Raji (cell line): ENCODE measurements around the gene SLK.

ENCODE experiments used
- POLR2A ChIP-seq: IDR thresholded peaks from 2 replicates; pipeline ENCODE4 v1.6.1; 2011; ENCODE audit warnings: low read depth, low read length, control low read depth; ENCODE audit not compliant: insufficient read depth

The SLK gene

DNA sequence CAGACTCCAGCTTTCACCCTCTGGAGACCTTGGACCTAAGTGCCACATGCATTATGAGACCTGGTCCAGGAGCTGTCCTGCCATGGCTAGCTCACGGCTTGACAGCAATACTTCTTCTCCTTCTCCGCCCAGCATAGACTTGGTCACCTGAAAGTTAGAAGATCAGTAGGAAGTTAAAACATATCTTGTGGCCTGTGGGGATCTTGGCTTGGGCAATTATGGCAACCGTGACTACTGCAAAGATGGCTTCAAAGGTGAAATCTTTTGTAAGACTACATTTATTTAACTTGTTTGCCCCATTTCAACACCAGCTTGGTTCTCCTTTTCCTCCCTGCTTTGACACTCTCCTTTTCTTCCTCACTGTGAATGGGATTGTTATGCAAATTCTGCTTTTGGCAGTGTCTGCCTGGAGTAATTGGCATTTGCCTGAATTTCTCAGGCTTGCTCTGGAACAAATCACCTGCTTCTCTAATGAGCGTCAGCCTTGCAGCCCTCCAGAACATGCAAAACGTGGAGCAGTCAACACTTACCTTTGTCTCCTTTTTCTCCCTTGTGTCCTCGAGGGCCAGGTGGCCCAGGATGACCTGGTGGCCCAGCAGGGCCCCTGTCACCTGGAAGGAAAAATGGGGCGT is 65.3 kb downstream of the SLK start:
- TF ChIP-seq POLR2A: no peak

DNA sequence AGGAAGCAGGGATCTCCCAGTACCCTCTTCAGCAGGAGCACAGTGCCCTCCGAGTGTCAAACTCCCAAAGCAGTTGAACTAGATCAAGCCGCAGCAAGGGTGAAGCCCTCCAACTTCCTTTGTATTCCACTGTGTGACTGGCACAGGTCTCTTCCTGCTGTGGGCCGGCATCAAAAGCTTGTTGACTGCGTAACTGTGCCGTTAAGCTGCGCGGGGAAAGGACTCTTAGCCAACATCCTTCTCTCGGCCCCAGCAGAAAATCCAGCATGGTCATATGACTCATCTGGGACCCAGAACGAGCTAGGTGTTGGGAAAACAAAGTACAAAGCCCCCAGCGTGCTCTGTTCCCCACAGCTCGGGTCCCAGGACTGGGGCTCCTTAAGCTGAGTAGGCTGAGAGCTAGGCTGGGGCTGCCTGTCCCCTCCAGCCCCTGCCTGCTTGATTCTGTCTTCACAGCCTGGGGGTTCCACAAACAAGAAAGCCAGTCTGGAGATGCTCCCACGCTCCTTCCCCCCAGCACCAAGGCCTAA is 66.5 kb downstream of the SLK start:
- TF ChIP-seq POLR2A: no peak

DNA sequence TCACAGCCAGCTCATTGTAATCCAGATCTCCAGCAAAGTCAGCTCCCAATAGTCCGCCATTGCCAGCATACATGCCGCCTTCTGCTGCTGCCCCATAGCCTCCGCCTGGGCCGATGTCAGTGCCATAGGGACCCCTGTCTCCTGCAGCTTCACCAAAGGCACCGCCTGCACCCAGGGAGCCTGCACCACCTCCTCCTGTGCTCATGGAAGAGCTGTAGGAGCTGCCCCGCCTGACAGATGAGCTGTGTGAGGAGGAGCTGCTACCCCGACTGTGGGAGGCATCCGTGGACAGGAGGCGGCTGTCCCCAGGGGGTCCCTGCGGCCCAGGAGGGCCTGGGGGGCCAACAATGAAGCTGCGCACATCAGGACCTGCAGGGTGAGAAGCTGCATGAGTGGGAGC is 67.0 kb downstream of the SLK start:
- no peak for TF ChIP-seq POLR2A

DNA sequence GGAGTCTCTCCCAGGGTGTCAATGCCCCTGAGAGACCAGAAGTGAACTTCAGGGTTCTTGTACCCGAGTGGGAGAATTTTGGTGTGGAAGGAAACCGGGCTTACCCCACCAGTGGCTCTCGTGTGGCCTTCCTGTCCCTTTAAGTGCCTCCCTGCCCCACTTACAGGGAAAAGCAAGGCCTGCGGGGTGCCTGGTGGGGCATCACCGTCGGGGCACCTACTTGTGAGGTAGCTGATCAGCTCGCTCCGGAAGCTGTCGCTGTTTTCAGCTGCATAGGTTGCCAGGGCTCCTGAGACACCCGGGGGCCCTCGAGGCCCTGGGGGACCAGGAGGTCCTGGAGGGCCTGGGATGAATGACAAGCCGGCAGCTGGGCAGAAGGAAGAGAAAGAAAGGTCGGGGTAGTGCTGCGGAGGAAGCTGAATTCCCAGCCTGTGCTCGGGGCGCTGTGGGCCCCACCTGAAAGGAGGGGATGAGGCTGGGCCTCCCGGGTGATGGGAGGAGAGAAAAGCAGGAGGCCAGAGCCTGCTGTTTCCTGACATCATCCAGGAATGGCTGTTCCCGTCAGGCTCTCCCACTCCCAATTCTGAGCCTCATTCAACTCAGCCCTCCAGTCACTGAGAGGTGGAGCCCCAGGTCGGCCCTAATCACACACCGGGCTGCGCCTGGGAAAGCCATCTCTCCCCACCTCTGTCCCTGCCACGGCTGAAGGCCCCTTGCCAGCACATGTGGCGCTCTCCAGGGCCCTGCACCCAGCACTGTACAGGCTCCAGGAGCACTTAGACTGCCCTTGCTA is 67.7 kb downstream of the SLK start:
- no peak for TF ChIP-seq POLR2A

DNA sequence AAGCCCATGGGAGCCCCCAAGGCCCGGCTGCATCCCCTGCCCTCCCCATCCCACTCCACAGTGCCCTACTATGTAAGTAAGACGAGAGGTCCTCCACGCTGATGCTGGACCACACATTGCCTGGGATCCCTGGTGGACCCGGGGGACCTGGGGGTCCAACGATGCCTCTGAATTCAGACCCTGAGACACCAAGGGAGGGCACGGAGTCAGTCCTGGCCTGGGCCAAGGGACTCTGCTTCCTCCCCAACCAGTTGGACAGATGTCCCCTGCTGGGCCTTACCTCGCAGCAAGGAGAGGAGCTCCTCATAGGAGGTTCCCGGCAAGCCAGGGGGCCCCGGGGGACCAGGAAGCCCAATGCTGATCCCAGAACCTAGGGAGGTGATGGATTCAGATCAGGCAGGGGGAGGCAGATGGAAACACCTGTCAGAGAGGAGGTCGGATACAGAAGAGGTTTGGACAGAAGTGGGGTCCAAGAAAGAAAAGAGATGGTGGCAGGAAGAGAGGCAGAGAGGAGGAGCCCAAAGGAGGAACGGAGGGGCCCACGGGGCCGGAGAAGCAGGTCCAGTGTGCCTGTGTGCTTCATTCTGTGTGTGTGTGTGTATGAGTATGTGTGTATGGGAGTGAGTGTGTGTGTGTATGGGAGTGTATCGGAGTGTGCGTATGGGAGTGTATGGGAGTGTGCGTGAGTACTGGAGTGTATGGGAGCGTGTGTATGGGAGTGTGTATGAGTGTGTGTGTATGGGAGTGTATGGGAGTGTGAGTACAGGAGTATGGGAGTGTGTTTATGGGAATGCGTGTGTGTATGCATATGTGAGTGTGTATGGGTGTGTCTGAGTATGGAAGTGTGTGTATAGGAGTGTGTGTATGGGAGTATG is 68.5 kb downstream of the SLK start:
- TF ChIP-seq POLR2A: no peak

DNA sequence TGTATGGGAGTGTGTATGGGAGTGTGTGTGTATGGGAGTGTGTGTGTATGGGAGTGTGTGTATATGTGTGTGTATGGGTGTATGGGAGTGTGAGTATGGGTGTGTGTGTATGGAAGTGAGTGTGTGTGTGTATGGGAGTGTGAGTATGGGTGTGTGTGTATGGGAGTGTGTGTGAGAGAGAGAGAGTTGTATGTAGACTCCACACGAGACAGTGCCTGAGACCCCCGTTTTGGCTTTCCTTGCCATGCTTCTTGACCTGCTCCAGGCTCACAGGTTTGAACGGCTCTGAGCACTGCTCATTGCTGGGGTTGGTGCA is 69.1 kb downstream of the SLK start:
- no peak for TF ChIP-seq POLR2A

DNA sequence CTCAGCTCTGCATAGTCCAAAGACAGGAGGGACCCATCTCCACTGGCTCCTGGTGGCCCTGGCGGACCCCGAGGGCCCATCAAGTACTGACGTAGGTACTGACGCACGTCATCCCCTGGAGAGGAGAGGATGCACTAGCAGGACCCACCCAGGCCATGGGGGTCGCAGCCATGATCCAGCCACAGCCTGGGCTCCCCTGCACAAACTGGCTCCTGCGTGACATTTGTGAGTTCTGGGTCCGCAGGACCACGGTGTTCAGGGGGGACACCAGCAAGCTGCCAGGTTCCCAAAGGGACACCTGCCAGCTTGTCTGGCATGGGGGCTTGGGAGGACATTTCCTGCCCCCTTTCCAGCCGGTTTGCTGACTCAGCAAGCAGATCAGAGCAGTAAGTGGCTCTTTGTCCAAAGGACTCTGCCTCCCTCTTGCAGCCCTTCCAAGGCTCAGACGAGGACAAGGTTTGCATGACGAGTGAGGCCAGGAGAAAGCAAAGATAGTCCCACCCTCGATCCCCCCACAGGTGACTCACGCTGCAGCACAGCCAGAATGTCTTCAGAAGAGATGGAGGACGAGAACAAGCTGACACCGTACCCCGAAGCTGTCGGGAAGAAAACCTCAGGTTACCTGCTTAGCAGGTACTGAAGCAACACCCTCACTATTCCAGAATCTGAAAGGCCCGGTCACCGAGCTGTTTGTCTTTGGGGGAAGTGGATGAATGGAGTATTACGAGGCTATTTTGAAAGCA is 69.7 kb downstream of the SLK start:
- no peak for TF ChIP-seq POLR2A

DNA sequence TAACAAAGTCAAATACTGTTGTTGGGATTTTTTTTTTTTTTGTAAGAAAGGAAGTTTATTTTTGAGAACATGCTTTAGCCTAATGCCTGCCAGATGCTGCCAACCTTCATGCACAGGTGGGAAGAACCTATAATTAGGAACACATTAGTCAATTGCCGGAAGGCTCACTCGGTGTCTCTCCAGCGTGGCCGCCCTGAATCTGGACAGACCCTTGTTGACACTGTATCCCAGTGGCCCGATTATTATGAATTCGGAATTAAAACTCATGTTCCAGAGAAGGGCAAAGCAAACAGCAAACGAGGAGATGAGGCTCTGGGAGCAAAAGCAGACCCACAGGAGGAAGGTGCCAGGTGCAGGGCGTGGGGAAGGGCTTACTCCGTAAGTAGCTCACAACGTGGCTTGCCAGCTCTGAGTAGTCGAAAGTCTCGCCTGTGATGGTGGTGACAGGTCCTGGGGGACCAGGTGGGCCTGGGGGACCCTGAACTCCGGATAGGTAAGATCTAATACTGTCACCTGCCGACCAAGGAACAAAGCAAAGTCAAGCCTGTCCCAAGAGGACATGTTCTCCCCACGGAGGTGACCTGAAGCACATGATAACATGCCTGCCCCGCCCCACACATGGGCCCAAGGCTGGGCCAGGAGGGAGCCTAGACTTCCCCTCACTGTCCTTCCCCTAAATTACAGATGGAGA is 70.5 kb downstream of the SLK start:
- TF ChIP-seq POLR2A: no peak

DNA sequence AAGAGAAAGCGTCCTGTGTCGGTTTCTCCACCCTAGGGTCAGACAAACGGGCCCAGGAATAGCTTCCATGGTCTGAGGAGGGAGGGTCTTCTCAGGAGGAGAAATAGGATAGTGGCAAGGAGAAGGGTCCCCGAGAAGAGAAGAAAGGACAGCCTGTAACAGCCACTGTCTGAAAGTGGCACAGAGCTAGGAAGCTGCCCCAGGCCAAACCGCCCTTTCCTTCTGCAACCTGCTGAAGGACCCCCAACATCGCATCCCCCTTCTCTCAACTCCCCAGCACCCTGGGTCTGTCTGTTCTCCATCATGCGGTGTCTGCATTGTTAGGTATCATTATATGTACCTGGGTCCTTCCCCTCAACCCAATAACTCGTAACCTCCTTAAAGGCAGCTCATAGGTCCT is 71.6 kb downstream of the SLK start:
- no peak for TF ChIP-seq POLR2A

DNA sequence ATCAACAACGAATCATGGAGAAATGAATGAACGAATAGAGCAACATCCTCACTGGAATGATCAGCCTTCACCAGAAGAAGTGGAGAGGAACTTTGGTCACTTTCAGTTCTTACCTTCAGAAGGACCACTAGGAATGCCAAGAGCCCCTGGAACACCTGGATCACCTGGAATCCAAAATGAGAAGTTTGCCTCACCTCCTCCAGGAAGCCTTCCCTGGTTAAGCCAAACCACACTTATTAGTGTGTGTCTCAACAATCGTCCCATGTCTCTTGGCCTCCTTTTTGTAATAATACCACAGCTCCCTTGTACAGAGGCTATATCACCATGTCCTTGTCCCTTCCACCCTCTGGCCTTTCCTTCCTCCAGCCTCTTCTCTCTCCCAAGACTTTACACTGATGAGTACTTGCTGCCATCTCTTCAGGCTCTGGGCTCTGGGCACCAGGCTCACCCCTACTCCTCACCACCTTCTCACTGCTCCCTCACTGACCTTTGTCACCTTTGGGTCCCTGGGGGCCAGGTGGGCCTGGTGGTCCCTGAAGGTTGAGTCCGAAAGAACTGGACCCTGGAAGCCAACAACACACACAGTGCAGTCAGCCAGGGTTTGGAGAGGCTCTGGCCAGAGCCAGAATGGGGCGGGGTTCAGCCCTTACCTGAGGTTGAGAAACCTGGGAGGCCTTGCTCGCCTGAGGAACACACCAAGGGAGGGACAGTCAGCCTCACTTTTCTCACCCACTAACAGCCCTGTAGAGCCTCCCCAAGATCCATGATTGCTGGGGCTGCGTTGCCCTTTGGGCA is 72.2 kb downstream of the SLK start:
- no peak for TF ChIP-seq POLR2A

DNA sequence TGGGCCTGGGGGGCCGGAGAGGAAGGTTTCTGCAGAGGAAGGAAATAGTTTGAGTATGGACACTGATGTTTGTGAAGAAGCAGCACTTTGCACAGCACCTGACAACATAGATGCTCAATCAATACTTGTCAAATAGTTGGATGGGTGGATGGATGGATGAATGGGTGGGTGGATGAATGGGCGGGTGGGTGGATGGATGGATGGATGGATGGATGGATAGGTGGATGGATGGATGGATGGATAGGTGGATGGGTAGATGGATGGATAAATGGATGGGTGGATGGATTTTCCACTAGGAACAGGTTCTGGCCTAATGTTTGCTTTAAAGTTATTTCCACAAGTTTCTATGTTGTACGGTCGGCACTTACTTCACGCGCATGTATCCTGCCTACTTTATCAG is 73.4 kb downstream of the SLK start:
- no peak for TF ChIP-seq POLR2A

DNA sequence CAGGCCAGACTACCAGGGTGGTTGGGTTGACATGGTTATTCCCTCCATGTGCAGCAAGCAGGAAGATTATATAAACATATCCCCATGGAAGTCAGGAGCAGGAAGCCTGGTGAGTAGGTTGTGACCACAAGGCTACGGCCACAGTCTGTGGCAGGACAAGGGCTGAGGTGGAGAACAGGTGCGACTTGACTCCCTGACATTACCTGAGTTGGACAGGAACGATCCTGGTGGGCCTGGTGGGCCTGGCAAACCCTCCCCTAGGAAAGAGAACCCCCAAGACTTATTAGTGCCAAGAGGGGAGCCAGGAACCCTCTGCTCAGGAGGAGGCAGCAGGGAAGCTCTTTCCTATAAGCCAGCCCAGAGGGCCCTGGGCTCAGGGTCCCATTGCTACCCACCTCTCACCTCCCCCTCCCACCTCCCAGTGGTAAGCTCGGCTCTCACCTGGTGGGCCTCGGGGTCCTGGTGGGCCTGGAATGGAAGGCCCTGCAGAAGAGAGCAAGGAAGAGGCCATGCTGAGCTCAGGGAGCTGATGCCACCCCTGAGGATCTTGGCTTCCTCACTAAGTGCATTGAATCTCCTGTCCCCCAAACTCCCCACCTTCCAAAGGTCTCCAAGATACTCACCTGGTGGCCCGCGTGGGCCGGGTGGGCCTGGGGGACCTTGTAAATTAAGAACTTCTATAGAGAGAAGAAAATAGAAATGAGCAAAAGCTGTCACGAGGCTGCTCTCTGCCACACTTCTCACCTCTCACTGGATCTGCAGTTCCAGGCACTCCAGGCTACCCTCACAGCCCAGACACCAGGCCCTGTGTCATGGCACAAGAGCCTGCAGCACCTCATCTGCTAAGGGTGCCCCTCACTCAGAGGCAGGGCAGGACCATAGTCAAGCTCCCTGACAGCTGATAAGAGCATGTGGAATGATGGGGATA is 74.2 kb downstream of the SLK start:
- no peak for TF ChIP-seq POLR2A

DNA sequence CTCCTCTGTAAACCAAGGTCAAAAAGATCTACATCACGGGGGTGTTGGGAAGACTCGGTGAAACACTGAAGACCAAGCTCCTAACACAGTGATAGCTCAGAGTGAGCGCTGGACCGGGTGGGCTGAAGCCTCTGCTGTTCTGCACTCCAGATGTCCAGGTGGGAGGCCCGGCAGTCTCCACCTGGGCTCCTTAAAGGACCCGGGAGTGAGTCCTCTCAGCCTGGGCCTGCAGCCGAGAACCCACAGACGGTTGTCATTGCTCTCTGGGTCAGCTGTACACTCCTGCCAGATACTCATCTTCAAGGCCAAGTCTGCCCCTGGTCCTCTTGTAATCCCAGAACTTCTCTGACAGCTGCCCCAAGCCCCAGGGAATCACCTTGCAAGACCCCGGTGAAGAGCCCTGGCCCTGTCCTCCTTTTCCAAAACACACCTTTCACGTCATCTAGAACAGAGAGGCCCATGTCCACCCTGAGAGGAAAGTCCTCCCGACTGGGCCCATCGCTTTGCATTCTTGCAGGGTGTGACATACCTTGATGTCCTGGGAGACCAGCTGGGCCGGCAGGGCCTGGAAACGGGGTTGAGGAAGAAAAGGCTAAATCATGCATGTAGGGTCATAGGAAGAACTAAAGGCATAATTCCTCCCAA is 75.1 kb downstream of the SLK start:
- no peak for TF ChIP-seq POLR2A
